Endothelial cell of umbilical vein (primary cell): ENCODE measurements around the gene SETDB1. TPM values are rescaled to one million over a fixed set of nuclear protein-coding genes. Genes with fewer than 3 reads are reported as not detected.
A peak's percentile ranks its signal among the peaks of the same experiment; 100 is the strongest.

Experiments used
- BruUV-seq: library from RNA; stranded (reverse); fragments of 400-500 nt; replicated peaks from 2 replicates; lab custom pipeline; 2021; lab: Mats Ljungman, UMichigan
- CTCF ChIA-PET: fragments of 300-600, 350-600 bp; sonication (Branson Sonifier 250); formaldehyde crosslinking; loops from one replicate; lab custom pipeline; 2021; ENCODE audit warnings: antibody characterized with exemption, inconsistent platforms; lab: Charles Lee
- POLR2A ChIA-PET: fragments of 300-600, 350-600 bp; sonication (Branson Sonifier 250); formaldehyde crosslinking; loops from one replicate; lab custom pipeline; 2021; ENCODE audit warnings: antibody characterized with exemption, inconsistent platforms; lab: Charles Lee
- DNase-seq: peaks from one replicate; pipeline ENCODE4 v3.0.0-alpha.2; 2011; ENCODE audit warnings: low read depth, low spot score
- FAIRE-seq: peaks from 2 replicates; lab custom pipeline; 2011; peaks lifted over from hg19 to GRCh38; lab: Jason Lieb, UNC
- H2AFZ ChIP-seq: 2 replicates; pipeline ENCODE4 v1.6.0; 2012; ENCODE audit warnings: low read depth, low read length, control low read depth, inconsistent platforms
- H3K27ac ChIP-seq: 2 replicates; pipeline ENCODE4 v1.5.1; 2011; ENCODE audit warnings: low read depth, mild to moderate bottlenecking, control low read depth, low read length, moderate library complexity; ENCODE audit not compliant: insufficient read depth
- H3K27me3 ChIP-seq, 2 experiments: 2 replicates each; pipeline versions ENCODE4 v1.6.0 to v1.6.1; 2011; ENCODE audit warnings: low read length in 2 of 2, mixed read lengths in 1 of 2; ENCODE audit not compliant: control insufficient read depth in 2 of 2, insufficient read depth in 2 of 2
- H3K36me3 ChIP-seq, 2 experiments: 2 replicates in 1 of 2; 3 replicates in 1 of 2; pipeline ENCODE4 v1.5.1; 2011; ENCODE audit warnings: low read length in 2 of 2, mild to moderate bottlenecking in 1 of 2, moderate library complexity in 1 of 2; ENCODE audit not compliant: control insufficient read depth in 2 of 2, insufficient read depth in 2 of 2; ENCODE audit errors: extremely low read depth in 1 of 2
- H3K4me1 ChIP-seq: 3 replicates; pipeline ENCODE4 v1.5.1; 2011; ENCODE audit warnings: mild to moderate bottlenecking, low read length; ENCODE audit not compliant: control insufficient read depth, insufficient read depth; ENCODE audit errors: extremely low read depth
- H3K4me2 ChIP-seq: 2 replicates; pipeline ENCODE4 v1.6.1; 2011; ENCODE audit warnings: low read length, control low read depth, mixed read lengths; ENCODE audit not compliant: insufficient read depth
- H3K4me3 ChIP-seq, 3 experiments: fragments of 200-600 bp in 1 of 3; sonication (generic), shearing (Covaris generic) in 1 of 3; replicated peaks in 1 of 3; 2 replicates each; pipeline ENCODE4 v1.5.1; 2011 to 2016; ENCODE audit warnings: control low read depth in 3 of 3, low read length in 3 of 3, mild to moderate bottlenecking in 2 of 3, inconsistent platforms in 1 of 3, low read depth in 1 of 3, moderate library complexity in 1 of 3; ENCODE audit not compliant: insufficient read depth in 1 of 3
- H3K79me2 ChIP-seq: 2 replicates; pipeline ENCODE4 v1.6.0; 2012; ENCODE audit warnings: low read length, inconsistent platforms; ENCODE audit not compliant: control insufficient read depth, insufficient read depth
- H3K9ac ChIP-seq: replicated peaks from 2 replicates; pipeline ENCODE3; 2011; ENCODE audit warnings: low read length, control low read depth; ENCODE audit not compliant: insufficient read depth; ENCODE audit errors: extremely low read depth
- H3K9me1 ChIP-seq: replicated peaks from 3 replicates; pipeline ENCODE4 v1.6.0; 2011; ENCODE audit warnings: mild to moderate bottlenecking, low read length; ENCODE audit not compliant: control insufficient read depth, insufficient read depth; ENCODE audit errors: extremely low read depth
- H3K9me3 ChIP-seq: replicated peaks from 2 replicates; pipeline ENCODE4 v1.5.1; 2012; ENCODE audit warnings: low read length, inconsistent platforms; ENCODE audit not compliant: control insufficient read depth, insufficient read depth
- H4K20me1 ChIP-seq: replicated peaks from 2 replicates; pipeline ENCODE3; 2011; ENCODE audit warnings: mild to moderate bottlenecking, low read length; ENCODE audit not compliant: control insufficient read depth, insufficient read depth; ENCODE audit errors: extremely low read depth
- EZH2 ChIP-seq: IDR thresholded peaks from 2 replicates; pipeline ENCODE4 v1.6.1; 2012; ENCODE audit warnings: borderline replicate concordance, low read depth, mild to moderate bottlenecking, moderate library complexity, low read length, inconsistent platforms; ENCODE audit not compliant: severe bottlenecking
- FOS ChIP-seq: IDR thresholded peaks from 2 replicates; pipeline ENCODE4 v1.6.1; 2011; ENCODE audit warnings: mild to moderate bottlenecking, low read length, moderate library complexity, borderline replicate concordance; ENCODE audit not compliant: insufficient read depth
- GATA2 ChIP-seq: IDR thresholded peaks from 2 replicates; pipeline ENCODE4 v1.7.0; 2011; ENCODE audit warnings: low read depth, mild to moderate bottlenecking, moderate library complexity, mixed read lengths, low read length; ENCODE audit not compliant: insufficient read length, insufficient read depth
- JUN ChIP-seq: IDR thresholded peaks from 2 replicates; pipeline ENCODE4 v1.6.1; 2011; ENCODE audit warnings: borderline replicate concordance, low read depth; ENCODE audit not compliant: insufficient read length, insufficient read depth
- MYC ChIP-seq: IDR thresholded peaks from one replicate; pipeline ENCODE4 v1.6.1; 2011; ENCODE audit warnings: mild to moderate bottlenecking, low read depth, low read length
- POLR2A ChIP-seq: IDR thresholded peaks from 2 replicates; pipeline ENCODE4 v1.6.1; 2012; ENCODE audit warnings: low read depth, mild to moderate bottlenecking, control low read depth, low read length
- POLR2AphosphoS5 ChIP-seq: IDR thresholded peaks from 2 replicates; pipeline ENCODE4 v1.6.1; 2012; ENCODE audit warnings: low read depth, mild to moderate bottlenecking, control low read depth, low read length, moderate library complexity; ENCODE audit not compliant: insufficient read depth
- dilution Hi-C: fragments of 300-500 bp; cut with MboI; formaldehyde crosslinking; loops from one replicate; pipeline ENCODE4 v1.15.0; 2019; ENCODE audit warnings: low sequenced_read_pairs; ENCODE audit not compliant: extremely low pct_ligation_motif_present
- intact Hi-C: fragments of 100-400 bp; cut with micrococcal nuclease; formaldehyde crosslinking; loops from one replicate; pipeline ENCODE4 v1.10.0; 2022
- polyA plus RNA-seq, 4 experiments: library from polyadenylated mRNA; depleted of rRNA in 3 of 4; stranded (reverse) in 3 of 4; unstranded in 1 of 4; fragments of >200 nt; gene quantifications; 2 replicates each; pipeline versions ENCODE4 v1.2.1 to v1.2.3, GENCODE V29; 2011 to 2012; ENCODE audit warnings: missing spikeins in 1 of 4
- total RNA-seq: library from RNA; stranded (reverse); gene quantifications from 2 replicates; pipeline ENCODE4 v1.2.3, GENCODE V29; 2021
- TF ChIP-seq, protein P1 (sequence below): IDR thresholded peaks from 2 replicates; pipeline ENCODE4 v1.6.1; 2011; ENCODE audit not compliant: insufficient read depth, insufficient read length
- TF ChIP-seq, protein P2 (sequence below), 2 donors: IDR thresholded peaks; 1 replicate in 1 of 2; 2 replicates in 1 of 2; pipeline ENCODE4 v1.5.1; 2011; ENCODE audit warnings: low read length in 2 of 2, mild to moderate bottlenecking in 2 of 2, moderate library complexity in 2 of 2, control low read depth in 1 of 2, inconsistent platforms in 1 of 2, low read depth in 1 of 2; ENCODE audit not compliant: insufficient read depth in 1 of 2; ENCODE audit errors: extremely low read depth in 1 of 2

SETDB1 gene
- total and polyA plus RNA-seq, 2 donors (not counting 3 experiments of a cell fraction or from before 2014, with no cell fraction given) = 25.3 to 49.2 TPM

DNA sequence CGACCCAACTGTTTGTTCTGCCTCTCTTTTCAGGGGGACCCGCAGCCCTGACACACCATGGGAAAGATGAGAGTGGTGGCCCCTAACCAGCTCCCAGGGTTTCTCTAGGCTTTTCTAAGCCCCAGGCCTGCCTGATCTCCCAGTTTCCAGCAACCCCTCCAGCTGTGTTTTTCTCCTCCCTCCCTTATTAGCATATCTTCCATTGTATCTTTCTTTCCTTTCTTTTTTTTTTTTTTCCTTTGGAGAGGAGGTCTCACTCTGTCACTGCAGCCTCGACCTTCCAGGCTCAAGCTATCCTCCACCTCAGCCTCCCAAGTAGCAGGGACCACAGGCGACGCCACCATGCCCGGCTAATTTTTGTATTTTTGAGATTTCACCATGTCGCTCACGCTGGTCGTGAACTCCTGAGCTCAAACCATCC is 50.2 kb downstream of the SETDB1 start:
- ChIA-PET CTCF (interaction anchor here (0.6 to 17.1 kb wide), 3 partner anchors 13 to 30 kb away, joined by 5 to 278 read pairs (median 101); partner anchors contain the start of gene MINDY1), POLR2A (interaction anchor here (0.6 kb wide), 1 partner anchor 47 kb away, joined by 4 read pairs; no protein-coding TSS in a partner anchor)
- Histone ChIP-seq H3K27me3 (no peaks in the 10 kb centered on the region), H3K79me2 (peaks cover 28% of the 10 kb centered on the region), H3K36me3 (no peaks in the 10 kb centered on the region), H3K4me3 (no peak overlapping the region), H3K9ac (no peak overlapping the region), H3K4me2 (no peak overlapping the region), H4K20me1 (no peaks in the 10 kb centered on the region), H2AFZ (no peak overlapping the region), H3K4me1 (peaks cover 36% of the 10 kb centered on the region), H3K9me3 (no peaks in the 10 kb centered on the region), H3K9me1 (no peaks in the 10 kb centered on the region), H3K27ac (peak overlapping the region; percentile 67)
- dilution Hi-C loops (no loop called here), intact Hi-C loops (loop anchor here (5.0 kb wide), 3 partner anchors 99 to 349 kb away; partner anchors contain the start of genes ARNT, ENSA and SEMA6C)
- BruUV-seq = no TSS peak
- DNase-seq (no peak), FAIRE-seq (no peak)
- TF ChIP-seq POLR2A (no peak), MYC (no peak), EZH2 (no peak), JUN (no peak), GATA2 (no peak), FOS (no peak), POLR2AphosphoS5 (no peak)
- TF ChIP-seq, protein P1, sequence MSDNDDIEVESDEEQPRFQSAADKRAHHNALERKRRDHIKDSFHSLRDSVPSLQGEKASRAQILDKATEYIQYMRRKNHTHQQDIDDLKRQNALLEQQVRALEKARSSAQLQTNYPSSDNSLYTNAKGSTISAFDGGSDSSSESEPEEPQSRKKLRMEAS = no peak
- TF ChIP-seq, protein P2, sequence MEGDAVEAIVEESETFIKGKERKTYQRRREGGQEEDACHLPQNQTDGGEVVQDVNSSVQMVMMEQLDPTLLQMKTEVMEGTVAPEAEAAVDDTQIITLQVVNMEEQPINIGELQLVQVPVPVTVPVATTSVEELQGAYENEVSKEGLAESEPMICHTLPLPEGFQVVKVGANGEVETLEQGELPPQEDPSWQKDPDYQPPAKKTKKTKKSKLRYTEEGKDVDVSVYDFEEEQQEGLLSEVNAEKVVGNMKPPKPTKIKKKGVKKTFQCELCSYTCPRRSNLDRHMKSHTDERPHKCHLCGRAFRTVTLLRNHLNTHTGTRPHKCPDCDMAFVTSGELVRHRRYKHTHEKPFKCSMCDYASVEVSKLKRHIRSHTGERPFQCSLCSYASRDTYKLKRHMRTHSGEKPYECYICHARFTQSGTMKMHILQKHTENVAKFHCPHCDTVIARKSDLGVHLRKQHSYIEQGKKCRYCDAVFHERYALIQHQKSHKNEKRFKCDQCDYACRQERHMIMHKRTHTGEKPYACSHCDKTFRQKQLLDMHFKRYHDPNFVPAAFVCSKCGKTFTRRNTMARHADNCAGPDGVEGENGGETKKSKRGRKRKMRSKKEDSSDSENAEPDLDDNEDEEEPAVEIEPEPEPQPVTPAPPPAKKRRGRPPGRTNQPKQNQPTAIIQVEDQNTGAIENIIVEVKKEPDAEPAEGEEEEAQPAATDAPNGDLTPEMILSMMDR (IDR thresholded peaks at IDR 0.05; ENCODE audit: extremely low read depth in 1 of 2, insufficient read depth in 1 of 2, low read depth in 1 of 2, low read length in 2 of 2) = no peak
